ENCODE results near the gene IL17RA. TPM values are rescaled to one million over a fixed set of nuclear protein-coding genes. Genes with fewer than 3 reads are reported as not detected.

IL17RA gene
- total RNA-seq, 1 donor from 2014 or later, result 11.6 TPM

GRCh38 chr22:17106785-17107546 lies 22.2 kb downstream of the IL17RA start:
- Mint-ChIP-seq H3K4me1 (ENCODE audit: low read depth) (no peaks in the 10 kb centered on the region), H3K36me3 (ENCODE audit: low read depth) (peaks cover 19% of the 10 kb centered on the region), H3K4me3 (ENCODE audit: unreplicated experiment) (no peak overlapping the region), H3K9me3 (ENCODE audit: low read depth) (no peaks in the 10 kb centered on the region), H3K27ac (ENCODE audit: unreplicated experiment) (no peak overlapping the region), H3K27me3 (ENCODE audit: low read depth) (no peaks in the 10 kb centered on the region)
- no peak for DNase-seq (ENCODE audit: low spot score)
- no peak for TF ChIP-seq CTCF (IDR thresholded peaks at IDR 0.05)

- no peaks in the 10 kb centered on the region for H3K27me3 Mint-ChIP-seq (ENCODE audit: low read depth)
- no peaks in the 10 kb centered on the region for H3K4me1 Mint-ChIP-seq (ENCODE audit: low read depth)
- no peak overlapping the region for H3K4me3 Mint-ChIP-seq (ENCODE audit: unreplicated experiment)
- no peak overlapping the region for H3K27ac Mint-ChIP-seq (ENCODE audit: unreplicated experiment)
- H3K36me3 Mint-ChIP-seq (ENCODE audit: low read depth), result peaks cover 13% of the 10 kb centered on the region
- no peak for TF ChIP-seq CTCF (IDR thresholded peaks at IDR 0.05)
- no peak for DNase-seq (ENCODE audit: low spot score)
- H3K9me3 Mint-ChIP-seq (ENCODE audit: low read depth), result no peaks in the 10 kb centered on the region
Measured at GRCh38 chr22:17107547-17107810, 22.7 kb downstream of the IL17RA start.

GRCh38 chr22:17108256-17109112 lies 23.7 kb downstream of the IL17RA start:
- H3K9me3 Mint-ChIP-seq (ENCODE audit: low read depth), result no peaks in the 10 kb centered on the region
- no peaks in the 10 kb centered on the region for H3K4me1 Mint-ChIP-seq (ENCODE audit: low read depth)
- peaks cover 8% of the 10 kb centered on the region for H3K36me3 Mint-ChIP-seq (ENCODE audit: low read depth)
- no peak overlapping the region for H3K4me3 Mint-ChIP-seq (ENCODE audit: unreplicated experiment)
- peak; percentile 84 for DNase-seq (ENCODE audit: low spot score)
- TF ChIP-seq CTCF (IDR thresholded peaks at IDR 0.05), result no peak
- no peak overlapping the region for H3K27ac Mint-ChIP-seq (ENCODE audit: unreplicated experiment)
- no peaks in the 10 kb centered on the region for H3K27me3 Mint-ChIP-seq (ENCODE audit: low read depth)

GRCh38 chr22:17109113-17109865 lies 24.5 kb downstream of the IL17RA start:
- H3K27me3 Mint-ChIP-seq (ENCODE audit: low read depth), result no peaks in the 10 kb centered on the region

More at GRCh38 chr22:17109113-17109865, 24.5 kb downstream of the IL17RA start:
- H3K4me3 Mint-ChIP-seq (ENCODE audit: unreplicated experiment), result no peak overlapping the region
- no peak overlapping the region for H3K27ac Mint-ChIP-seq (ENCODE audit: unreplicated experiment)
- H3K4me1 Mint-ChIP-seq (ENCODE audit: low read depth), result no peaks in the 10 kb centered on the region
- no peaks in the 10 kb centered on the region for H3K9me3 Mint-ChIP-seq (ENCODE audit: low read depth)
- peaks cover 8% of the 10 kb centered on the region for H3K36me3 Mint-ChIP-seq (ENCODE audit: low read depth)
- DNase-seq (ENCODE audit: low spot score), result peak; percentile 80
- no peak for TF ChIP-seq CTCF (IDR thresholded peaks at IDR 0.05)
